Umbilical cord (tissue), 2 donors: Measurements from ENCODE around the gene CDYL2. TPM values are rescaled to one million over a fixed set of nuclear protein-coding genes. Genes with fewer than 3 reads are reported as not detected.

Experiments
- DNase-seq: peaks from one replicate; pipeline ENCODE4 v3.0.0-alpha.2; 2015; ENCODE audit warnings: low spot score
- total RNA-seq: library from RNA; depleted of rRNA; stranded (reverse); fragments of >200 nt; gene quantifications from one replicate; pipeline ENCODE4 v1.2.3, GENCODE V29; 2014; ENCODE audit warnings: low replicate concordance; ENCODE audit not compliant: insufficient read depth

CDYL2 gene
- total RNA-seq, 1 donor from 2014 or later = 3.4 TPM

GRCh38 chr16:80707686-80708085 lies 96.7 kb downstream of the CDYL2 start:
- no peak for DNase-seq

- DNase-seq = no peak
These were observed 98.8 kb downstream of the CDYL2 start for GRCh38 chr16:80705596-80705995.

DNA sequence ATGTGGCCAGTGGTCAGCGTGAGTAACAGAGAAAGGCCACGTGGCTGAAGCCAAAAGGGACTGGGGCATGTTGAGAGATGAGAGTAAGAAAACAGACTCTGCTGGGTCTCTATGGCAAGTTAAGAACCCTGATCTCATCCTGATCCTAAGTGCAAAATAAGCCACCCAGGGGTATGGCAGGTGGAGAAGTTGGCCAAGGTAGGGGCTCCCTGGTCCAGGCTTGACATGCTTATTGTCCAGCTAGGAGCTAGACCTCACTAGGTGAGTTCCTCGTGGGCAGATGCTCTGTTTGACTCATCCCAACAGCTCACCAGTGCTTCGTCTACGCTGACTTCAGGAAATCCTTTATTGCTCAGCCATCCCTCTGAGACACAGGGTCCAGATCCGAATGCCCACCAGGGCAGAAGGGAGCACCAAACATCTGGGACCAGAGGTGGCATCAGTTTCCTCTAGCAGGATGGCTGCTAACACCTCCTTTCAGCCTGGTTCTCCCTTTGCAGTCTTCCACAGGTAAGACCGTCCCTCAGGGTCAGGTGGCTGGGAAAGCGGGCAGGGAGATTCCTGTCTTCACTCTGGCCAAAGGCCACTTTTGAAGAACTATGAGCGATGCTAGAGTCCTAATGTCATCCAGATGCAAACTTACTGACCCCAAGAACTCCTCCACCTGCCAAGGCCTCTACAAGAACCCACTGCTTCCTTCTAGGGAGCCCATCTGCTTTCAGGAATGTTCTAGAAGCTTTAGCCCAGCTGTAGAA lies 99.5 kb downstream of the CDYL2 start:
- DNase-seq = no peak

DNA sequence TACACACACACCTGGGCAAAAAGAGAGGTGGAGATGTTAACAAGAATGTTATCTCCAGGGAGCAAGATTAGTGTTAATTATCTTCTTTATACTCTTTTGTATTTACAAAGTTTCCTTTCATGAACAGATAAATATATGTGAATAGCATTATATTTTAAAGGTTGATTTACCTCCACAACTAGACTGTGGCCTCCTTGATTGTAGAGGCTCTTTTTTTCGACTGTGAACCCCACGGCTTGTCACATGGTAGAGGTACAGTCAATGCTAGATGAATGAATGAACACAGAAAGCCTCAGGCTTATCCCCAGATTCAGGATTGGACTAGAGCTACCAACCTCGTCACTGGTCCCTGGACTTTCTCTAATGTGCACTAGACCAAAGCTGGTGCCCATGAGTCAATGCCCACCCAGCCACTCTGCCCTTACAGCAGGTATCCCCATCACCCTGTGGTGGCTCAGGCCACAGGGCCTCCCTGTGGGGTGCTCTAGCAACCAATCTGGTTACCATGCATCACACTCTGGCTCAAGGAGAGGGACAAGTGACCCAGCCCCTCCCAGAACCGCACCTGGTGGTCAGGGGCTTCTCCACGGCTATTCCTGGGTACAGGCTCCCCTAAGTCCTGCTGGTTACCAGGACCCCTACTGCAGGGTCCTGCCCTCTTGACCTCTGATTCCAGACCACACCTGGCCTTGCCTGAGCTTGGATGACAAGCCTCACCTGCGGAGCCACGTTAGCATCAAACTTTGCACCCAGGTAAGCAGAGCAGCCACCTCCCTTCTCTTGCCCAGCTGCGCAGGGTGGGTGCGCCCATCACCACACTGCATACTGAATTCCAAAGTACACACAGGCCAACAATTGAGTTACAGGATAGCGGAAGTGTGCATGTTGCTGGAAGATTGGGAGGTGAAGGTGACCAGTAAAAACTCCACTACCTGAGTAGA lies 101.0 kb downstream of the CDYL2 start:
- no peak for DNase-seq

- DNase-seq = no peak
These were observed 101.7 kb downstream of the CDYL2 start for GRCh38 chr16:80702696-80703095.

DNA sequence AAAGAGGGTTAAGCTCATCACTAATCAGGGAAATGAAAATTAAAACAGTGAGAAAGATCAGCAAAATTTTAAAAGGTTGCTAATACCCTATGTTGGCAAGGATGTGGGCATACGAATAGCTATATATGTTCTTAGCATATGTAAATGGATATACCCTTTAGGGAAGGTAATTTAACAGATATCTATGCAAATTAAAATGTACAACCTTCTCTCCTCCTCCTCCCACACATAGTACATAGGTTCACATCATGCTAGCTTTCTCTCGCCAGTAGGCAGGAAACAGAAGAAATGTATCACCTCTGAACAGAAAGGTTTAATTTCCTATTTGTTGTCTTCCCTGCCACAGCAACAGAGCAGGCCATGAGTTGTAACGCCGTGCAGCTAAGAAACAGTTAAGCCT lies 103.8 kb downstream of the CDYL2 start:
- DNase-seq = no peak

GRCh38 chr16:80695020-80695419 lies 109.4 kb downstream of the CDYL2 start:
- no peak for DNase-seq

DNA sequence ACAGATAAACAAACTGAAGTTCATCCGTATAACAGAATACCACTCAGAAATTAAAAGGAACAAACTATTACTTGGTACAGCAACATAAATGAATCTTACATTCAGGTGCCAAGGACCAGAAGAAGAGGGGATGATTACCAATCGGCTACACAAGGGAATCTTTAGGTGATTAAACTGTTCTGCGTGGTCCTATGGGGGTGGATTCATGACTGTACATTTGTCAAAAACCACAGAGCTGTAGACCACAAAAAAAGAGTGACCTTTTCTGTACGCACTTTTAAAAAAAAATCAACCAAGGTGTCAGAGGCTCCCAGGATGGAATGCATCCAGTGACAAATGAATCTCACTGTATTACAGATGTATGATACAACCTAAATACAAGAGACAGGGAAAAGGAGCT lies 110.8 kb downstream of the CDYL2 start:
- no peak for DNase-seq

- DNase-seq = no peak
These were observed 112.1 kb downstream of the CDYL2 start for GRCh38 chr16:80692270-80692669.

DNA sequence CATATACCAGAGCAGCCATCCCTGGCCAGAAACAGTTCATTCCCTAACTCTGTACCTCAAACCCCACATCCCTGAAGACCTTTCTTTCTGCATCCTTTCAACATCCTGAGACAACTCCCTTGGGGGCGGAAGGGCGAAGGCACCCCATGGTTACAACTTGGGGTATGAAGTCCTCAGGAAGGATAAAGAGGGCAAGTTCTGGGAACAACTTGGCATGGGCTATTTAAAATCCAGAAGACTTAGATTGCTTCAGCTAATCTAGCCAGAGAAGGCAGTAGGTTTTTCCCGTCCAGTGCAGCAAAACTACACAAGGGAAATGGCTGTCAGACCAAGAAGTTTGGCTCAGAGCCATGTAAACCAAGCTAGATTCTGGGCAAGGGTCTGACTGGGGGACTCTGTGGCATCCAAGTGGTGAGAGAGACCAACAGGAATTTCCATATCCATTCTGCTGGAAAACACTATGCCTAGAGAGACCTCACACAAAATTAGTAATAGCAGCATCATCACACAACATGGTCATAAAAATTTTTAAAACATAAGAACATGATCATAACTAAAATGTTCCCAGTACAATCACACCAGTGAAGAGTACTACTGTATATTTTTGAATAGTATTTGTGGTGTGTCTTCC lies 113.2 kb downstream of the CDYL2 start:
- no peak for DNase-seq

DNA sequence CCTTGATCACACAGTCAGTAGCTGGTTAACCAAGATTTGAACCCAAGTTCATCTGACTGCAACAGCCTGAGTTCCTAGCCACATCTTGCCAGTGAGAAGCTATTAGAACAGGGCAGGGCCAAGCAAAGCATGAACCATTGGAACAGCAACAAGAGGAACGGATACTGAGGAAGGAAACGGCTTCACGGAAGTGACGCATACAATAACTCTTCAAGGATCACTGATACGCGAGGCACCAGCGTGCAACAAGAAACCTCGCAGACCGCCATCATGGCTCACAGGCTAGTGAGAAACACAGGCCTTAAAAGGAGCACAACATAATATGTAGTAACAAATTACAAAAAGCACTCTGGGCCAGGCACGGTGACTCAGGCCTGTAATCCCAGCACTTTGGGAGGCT lies 114.9 kb downstream of the CDYL2 start:
- DNase-seq = no peak

DNA sequence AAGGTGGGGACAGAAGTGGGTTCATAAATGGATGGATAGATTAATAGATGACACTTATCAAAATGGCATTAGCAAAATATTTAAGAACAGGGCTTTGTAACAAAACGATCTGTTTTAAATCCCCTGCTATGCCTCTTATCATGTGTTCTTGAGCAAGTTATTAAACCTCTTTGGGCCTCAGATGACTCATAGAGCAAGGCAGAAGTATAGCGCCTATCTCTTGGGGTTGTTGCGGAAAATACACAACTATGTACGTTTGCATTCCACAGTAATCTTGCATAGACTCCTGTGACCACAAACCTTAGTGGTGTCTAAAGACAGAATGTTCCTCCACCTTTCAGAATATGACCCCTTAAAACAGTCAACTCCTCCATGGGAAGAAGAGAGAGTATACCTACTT lies 116.8 kb downstream of the CDYL2 start:
- peak; percentile 33 for DNase-seq

DNA sequence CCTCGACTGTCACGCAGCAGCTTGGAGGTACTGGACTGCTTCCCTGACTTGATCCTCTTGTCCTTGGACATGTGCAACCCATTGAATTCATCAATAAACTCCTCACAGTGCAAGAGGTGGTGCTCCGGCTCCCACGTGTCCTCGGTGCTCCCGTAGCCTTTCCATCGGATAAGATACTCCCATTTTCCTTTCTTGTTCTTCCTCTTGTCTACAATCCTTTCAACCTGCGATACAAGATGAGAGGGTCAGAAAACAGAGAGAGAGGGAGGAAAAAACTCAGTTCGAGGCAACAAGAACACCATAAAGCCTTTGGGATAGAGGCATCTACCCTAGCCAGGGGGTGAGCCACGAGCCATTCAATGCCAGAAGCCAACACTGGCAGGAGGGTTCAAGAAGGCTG lies 119.5 kb downstream of the CDYL2 start:
- DNase-seq = no peak

DNA sequence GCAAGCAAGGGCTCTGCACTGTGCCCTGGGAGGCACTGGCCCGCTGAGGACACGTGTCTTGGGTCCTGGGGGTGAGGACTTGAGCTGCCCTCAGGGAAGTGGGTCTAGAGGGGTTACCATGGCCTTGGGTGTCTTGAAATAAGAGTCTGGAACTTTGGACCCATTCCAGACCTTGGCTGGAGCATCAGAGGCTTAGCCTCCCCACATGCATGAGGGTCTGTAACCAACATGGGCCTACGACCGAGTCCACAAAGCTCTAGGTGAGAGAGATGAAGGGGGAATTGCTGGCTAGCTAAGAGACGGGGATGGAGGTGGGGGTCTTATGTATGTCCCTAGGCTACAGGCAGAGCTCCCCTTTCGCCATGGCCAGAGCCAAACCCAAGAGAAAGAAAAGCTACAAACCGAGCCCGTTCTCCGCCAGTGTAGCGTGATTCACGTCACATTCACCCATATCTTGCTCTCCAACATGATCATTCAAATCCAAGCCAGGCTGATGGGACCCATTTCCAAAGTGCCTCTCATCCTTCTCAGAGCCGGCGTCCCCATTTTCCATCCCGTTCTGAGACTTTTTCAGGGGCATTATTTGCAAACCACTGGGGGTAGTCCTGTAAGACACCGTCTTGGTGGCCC lies 120.1 kb downstream of the CDYL2 start:
- no peak for DNase-seq

DNA sequence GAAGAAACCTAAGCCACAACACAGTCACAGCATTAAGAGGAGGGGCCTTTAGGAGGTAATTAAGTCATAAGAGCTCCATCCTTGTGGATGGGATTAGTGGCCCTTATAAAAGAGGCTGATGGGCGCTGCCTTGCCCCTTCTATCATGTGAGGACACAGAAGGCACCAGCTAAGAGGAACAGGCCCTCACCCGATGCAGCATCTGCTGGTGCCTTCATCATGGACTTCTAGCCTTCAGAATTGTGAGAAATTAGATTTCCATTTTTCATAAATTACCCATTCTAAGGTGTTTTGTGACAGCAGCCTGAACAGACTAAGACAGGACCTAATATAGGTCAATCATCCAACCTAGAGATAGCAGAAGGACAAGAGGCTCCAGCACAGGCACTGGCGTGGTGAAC lies 120.8 kb downstream of the CDYL2 start:
- no peak for DNase-seq

GRCh38 chr16:80682421-80683070 lies 121.9 kb downstream of the CDYL2 start:
- peak; percentile 64 for DNase-seq

DNA sequence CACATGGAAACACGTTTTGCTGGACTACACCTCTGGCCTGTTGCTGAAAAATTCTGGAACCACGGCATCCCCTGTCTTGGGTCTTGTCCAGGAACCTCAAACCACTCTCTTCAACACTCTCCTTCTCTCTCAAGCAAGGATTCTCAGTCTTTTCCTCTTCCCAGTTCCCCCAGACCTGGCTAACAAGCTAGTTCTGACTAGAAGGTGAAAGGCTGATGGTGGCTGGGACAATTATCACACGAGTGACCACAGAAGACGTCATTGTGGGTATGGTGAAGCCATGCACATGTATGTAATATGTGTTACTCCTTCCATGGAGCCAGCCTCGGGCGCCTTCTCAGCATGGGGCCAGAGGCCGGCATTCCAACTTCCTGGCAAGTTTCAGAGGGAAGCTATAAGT lies 123.0 kb downstream of the CDYL2 start:
- no peak for DNase-seq

GRCh38 chr16:80680839-80681238 lies 123.6 kb downstream of the CDYL2 start:
- DNase-seq = no peak

- DNase-seq = no peak
These were observed 124.4 kb downstream of the CDYL2 start for GRCh38 chr16:80680046-80680445.

GRCh38 chr16:80674884-80675283 lies 129.5 kb downstream of the CDYL2 start:
- no peak for DNase-seq

GRCh38 chr16:80672379-80672778 lies 132.0 kb downstream of the CDYL2 start:
- DNase-seq = no peak
